IMR-90 (cell line): ENCODE measurements around the gene KDM3A. TPM values are rescaled to one million over a fixed set of nuclear protein-coding genes. Genes with fewer than 3 reads are reported as not detected.
A peak's percentile ranks its signal among the peaks of the same experiment; 100 is the strongest.

Experiments used
- ATAC-seq: fragments of 200-7000 bp; cut with Tn5 transposase; 2 replicates; pipeline ENCODE4 v1.9.1; 2020; ENCODE audit warnings: low read depth, mild to moderate bottlenecking, moderate library complexity
- BruUV-seq: library from RNA; stranded (reverse); fragments of 400-500 nt; replicated peaks from 2 replicates; lab custom pipeline; 2021; lab: Mats Ljungman, UMichigan
- CTCF ChIA-PET: fragments of 300-600 bp; formaldehyde crosslinking; extraction: SDS; loops from one replicate; lab custom pipeline; 2021; ENCODE audit warnings: antibody characterized with exemption; lab: Yijun Ruan, JAX
- POLR2A ChIA-PET: fragments of 300-600 bp; sonication (Branson Sonifier 250); formaldehyde crosslinking; loops from one replicate; lab custom pipeline; 2022; ENCODE audit warnings: antibody characterized with exemption; ENCODE audit not compliant: unreplicated experiment; lab: Charles Lee
- DNase-seq: peaks from one replicate; pipeline ENCODE4 v3.0.0; 2013
- H2AFZ ChIP-seq: replicated peaks from 2 replicates; pipeline ENCODE3; 2013; ENCODE audit warnings: low read length, mild to moderate bottlenecking; ENCODE audit not compliant: poor library complexity
- H2AK5ac ChIP-seq: 2 replicates; pipeline ENCODE4 v1.6.1; 2013; ENCODE audit warnings: low read depth, low read length, inconsistent platforms
- H2AK9ac ChIP-seq: replicated peaks from 2 replicates; pipeline ENCODE3; 2013; ENCODE audit warnings: mild to moderate bottlenecking, low read depth, low read length, moderate library complexity; ENCODE audit not compliant: poor library complexity
- H2BK120ac ChIP-seq: 2 replicates; pipeline ENCODE4 v1.6.1; 2013; ENCODE audit warnings: low read depth, low read length, inconsistent platforms
- H2BK15ac ChIP-seq: 3 replicates; pipeline ENCODE4 v1.6.1; 2013; ENCODE audit warnings: low read depth, low read length, inconsistent platforms
- H2BK20ac ChIP-seq: 2 replicates; pipeline ENCODE4 v1.6.1; 2013; ENCODE audit warnings: low read depth, mild to moderate bottlenecking, inconsistent platforms, low read length, moderate library complexity
- H2BK5ac ChIP-seq: 2 replicates; pipeline ENCODE4 v1.6.1; 2013; ENCODE audit warnings: mild to moderate bottlenecking, low read depth, low read length, inconsistent platforms; ENCODE audit not compliant: poor library complexity, severe bottlenecking
- H3K14ac ChIP-seq: replicated peaks from 2 replicates; pipeline ENCODE4 v1.6.1; 2013; ENCODE audit warnings: low read depth, low read length, inconsistent platforms
- H3K18ac ChIP-seq: 2 replicates; pipeline ENCODE4 v1.6.1; 2013; ENCODE audit warnings: low read depth, low read length, control low read depth
- H3K23ac ChIP-seq: 2 replicates; pipeline ENCODE4 v1.6.1; 2013; ENCODE audit warnings: low read depth, low read length, inconsistent platforms
- H3K27ac ChIP-seq: 2 replicates; pipeline ENCODE4 v1.5.1; 2013; ENCODE audit warnings: mild to moderate bottlenecking, control low read depth, low read length; ENCODE audit not compliant: insufficient read depth
- H3K27me3 ChIP-seq: 2 replicates; pipeline ENCODE4 v1.6.1; 2013; ENCODE audit warnings: low read length; ENCODE audit not compliant: control insufficient read depth, insufficient read depth
- H3K36me3 ChIP-seq: 2 replicates; pipeline ENCODE4 v1.6.1; 2013; ENCODE audit warnings: low read length, mixed read lengths; ENCODE audit not compliant: control insufficient read depth, insufficient read depth
- H3K4ac ChIP-seq: 2 replicates; pipeline ENCODE4 v1.6.1; 2013; ENCODE audit warnings: low read depth, low read length, inconsistent platforms
- H3K4me1 ChIP-seq: 2 replicates; pipeline ENCODE4 v1.6.1; 2013; ENCODE audit warnings: low read length, mixed read lengths; ENCODE audit not compliant: control insufficient read depth, insufficient read depth
- H3K4me2 ChIP-seq: 2 replicates; pipeline ENCODE4 v1.6.1; 2013; ENCODE audit warnings: low read depth, mild to moderate bottlenecking, control low read depth, low read length, moderate library complexity
- H3K4me3 ChIP-seq: 2 replicates; pipeline ENCODE4 v1.5.1; 2013; ENCODE audit warnings: low read depth, mild to moderate bottlenecking, control low read depth, low read length, moderate library complexity; ENCODE audit not compliant: insufficient read depth
- H3K56ac ChIP-seq: 2 replicates; pipeline ENCODE4 v1.6.1; 2013; ENCODE audit warnings: low read length, inconsistent platforms; ENCODE audit not compliant: insufficient read depth; ENCODE audit errors: extremely low read depth
- H3K79me1 ChIP-seq, 2 experiments: 2 replicates each; pipeline ENCODE4 v1.6.1; 2013; ENCODE audit warnings: low read length in 2 of 2, inconsistent platforms in 1 of 2, low read depth in 1 of 2
- H3K9ac ChIP-seq: 2 replicates; pipeline ENCODE4 v1.6.1; 2013; ENCODE audit warnings: low read depth, low read length, control low read depth
- H3K9me1 ChIP-seq: 2 replicates; pipeline ENCODE4 v1.6.1; 2013; ENCODE audit warnings: low read length, inconsistent platforms; ENCODE audit not compliant: insufficient read depth
- H3K9me3 ChIP-seq: 2 replicates; pipeline ENCODE4 v1.6.1; 2013; ENCODE audit warnings: low read length; ENCODE audit not compliant: control insufficient read depth, insufficient read depth
- H4K20me1 ChIP-seq: 2 replicates; pipeline ENCODE4 v1.6.1; 2013; ENCODE audit warnings: low read length, inconsistent platforms; ENCODE audit not compliant: insufficient read depth
- H4K5ac ChIP-seq: 2 replicates; pipeline ENCODE4 v1.6.1; 2013; ENCODE audit warnings: mild to moderate bottlenecking, low read depth, low read length, control low read depth
- H4K8ac ChIP-seq, 2 experiments: 2 replicates each; pipeline ENCODE4 v1.6.1; 2013; ENCODE audit warnings: low read depth in 2 of 2, low read length in 2 of 2, control low read depth in 1 of 2, inconsistent platforms in 1 of 2
- H4K91ac ChIP-seq: 2 replicates; pipeline ENCODE4 v1.6.1; 2013; ENCODE audit warnings: low read depth, low read length, inconsistent platforms; ENCODE audit not compliant: insufficient read depth
- MXI1 ChIP-seq: IDR thresholded peaks from 2 replicates; pipeline ENCODE4 v1.6.1; 2012; ENCODE audit warnings: low read depth, mild to moderate bottlenecking, low read length, moderate library complexity, borderline replicate concordance
- POLR2A ChIP-seq: IDR thresholded peaks from 2 replicates; pipeline ENCODE4 v1.6.1; 2012; ENCODE audit warnings: mild to moderate bottlenecking, low read depth, low read length
- WGBS, 2 experiments: methylation state at CpG; one replicate each; pipeline versions ENCODE4 v1.1.5 to v1.1.7; 2013; ENCODE audit warnings: missing lambda C conversion rate in 2 of 2; ENCODE audit not compliant: insufficient read length in 1 of 2; ENCODE audit errors: extremely low coverage in 2 of 2; 5-methylcytosine and 5-hydroxymethylcytosine counted together
- dilution Hi-C: fragments of 300-500 bp; cut with HindIII; formaldehyde crosslinking; loops from one replicate; pipeline ENCODE4 v1.14.3; 2018; ENCODE audit warnings: low sequenced_read_pairs; ENCODE audit not compliant: unreplicated experiment
- in situ Hi-C: fragments of 300-500 bp; cut with MboI; formaldehyde crosslinking; loops from 3 replicates; pipeline ENCODE4 v1.14.3; 2019; ENCODE audit warnings: low sequenced_read_pairs, inconsistent platforms, mixed read lengths
- intact Hi-C: fragments of 100-400 bp; cut with micrococcal nuclease; formaldehyde crosslinking; loops from 2 replicates; pipeline ENCODE4 v1.10.0; 2022
- polyA plus RNA-seq, 3 experiments: library from polyadenylated mRNA; depleted of rRNA; stranded (reverse); fragments of >200 nt; gene quantifications; 2 replicates each; pipeline ENCODE4 v1.2.3, GENCODE V29; 2012; ENCODE audit warnings: low replicate concordance in 1 of 3
- total RNA-seq: library from RNA; depleted of rRNA; stranded (reverse); fragments of >200 nt; gene quantifications from 2 replicates; pipeline ENCODE4 v1.2.3, GENCODE V29; 2012

The KDM3A gene
- total and polyA plus RNA-seq, 2 of the 4 experiments (the other 2 are of a cell fraction), result 24.8 to 33.3 TPM

DNA sequence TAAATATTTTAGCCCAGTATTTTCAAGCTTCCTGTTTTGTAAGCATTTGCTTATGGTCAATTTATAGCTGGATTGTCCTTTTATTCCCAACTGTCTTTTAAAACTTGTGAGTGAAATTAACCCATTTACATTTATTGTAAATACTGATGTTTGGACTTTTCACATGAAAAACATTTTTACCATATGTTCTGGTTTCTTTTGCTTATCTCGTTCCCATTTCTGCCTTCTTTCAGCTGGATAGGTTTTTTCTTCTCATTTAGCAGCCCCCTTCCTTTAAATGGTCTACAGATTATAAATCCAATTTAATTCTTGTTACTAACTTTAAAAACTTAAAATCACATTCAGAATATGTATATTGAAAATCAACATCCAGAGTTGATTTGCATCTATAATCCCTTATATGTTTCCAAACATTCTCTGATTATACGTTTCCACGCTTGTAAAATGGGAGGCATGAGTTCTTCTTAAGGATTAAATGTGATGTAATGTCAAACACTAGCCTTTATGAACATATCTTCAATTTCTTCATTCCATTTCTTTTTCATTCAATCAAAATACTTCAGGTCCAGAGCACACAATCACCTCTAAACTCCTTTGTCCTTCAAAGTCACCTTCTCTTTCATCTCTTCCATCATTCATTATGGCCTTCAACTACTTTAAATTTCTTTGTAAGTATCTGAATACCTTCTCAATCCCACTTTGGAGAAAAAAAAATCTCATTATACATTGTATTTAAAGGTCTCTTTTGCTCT lies 1.1 kb upstream of the KDM3A start (continued):
- no peak for TF ChIP-seq MXI1

GRCh38 chr2:86441392-86441881 lies 266 bp downstream of the KDM3A start:
- WGBS, 2 experiments, result 0% methylated on average over 13 of the region's 59 CpGs; no CpG with 5 or more reads in 1 of the 2 experiments
- peak overlapping the region; percentile 75; the same call in 1 of the 2 replicates for H3K23ac ChIP-seq
- H3K4ac ChIP-seq, result peak overlapping the region; percentile 77
- H3K79me1 ChIP-seq, result peaks cover 0 to 41% of the 10 kb centered on the region in 2 experiments; a peak in 2 of 4 replicates
- no peak overlapping the region for H4K5ac ChIP-seq
- no peak overlapping the region; the same call in 1 of the 2 replicates for H3K56ac ChIP-seq
- no peak for ATAC-seq
- no peak overlapping the region; a peak in 1 of 4 replicates for H4K8ac ChIP-seq
- CTCF ChIA-PET, result interaction anchor here (0.6 kb wide), 1 partner anchor 8 kb away, joined by 3 read pairs; no protein-coding TSS in a partner anchor
- DNase-seq, result no peak
- H2BK120ac ChIP-seq, result no peak overlapping the region
- peak overlapping the region; percentile 85 for H2AFZ ChIP-seq
- H3K4me2 ChIP-seq, result no peak overlapping the region
- H4K91ac ChIP-seq, result peak overlapping the region; percentile 71; the same call in 1 of the 2 replicates
- H3K18ac ChIP-seq, result no peak overlapping the region
- H3K36me3 ChIP-seq, result peaks cover 13% of the 10 kb centered on the region
- H3K9me1 ChIP-seq, result no peaks in the 10 kb centered on the region; the same call in 1 of the 2 replicates
- peak overlapping the region; percentile 97 for H3K4me3 ChIP-seq
- in situ Hi-C loops, result no loop called here
- peak overlapping the region; percentile 85 for H3K9ac ChIP-seq
- no peak overlapping the region; the same call in 1 of the 2 replicates for H3K14ac ChIP-seq
- H2BK15ac ChIP-seq, result no peak overlapping the region
- no TSS peak for BruUV-seq
- H4K20me1 ChIP-seq, result peaks cover 44% of the 10 kb centered on the region
- no peaks in the 10 kb centered on the region for H3K9me3 ChIP-seq
- intact Hi-C loops, result loop anchor here (1.0 to 5.0 kb wide), 3 partner anchors 36 to 182 kb away; partner anchors contain the start of genes CHMP3 and RNF103
- dilution Hi-C loops, result no loop called here
- peak overlapping the region; percentile 84 for H2AK9ac ChIP-seq
- TF ChIP-seq MXI1 (no peak), POLR2A (peak; percentile 95)
- 0 out of 2 replicates have a peak, but pooled peaks cover 3% of the 10 kb centered on the region for H3K4me1 ChIP-seq
- H2BK20ac ChIP-seq, result no peak overlapping the region
- peak overlapping the region; percentile 72 for H2BK5ac ChIP-seq
- POLR2A ChIA-PET, result interaction anchor here (0.6 to 0.7 kb wide), 2 partner anchors 121 to 140 kb away, joined by 3 to 5 read pairs; no protein-coding TSS in a partner anchor
- H2AK5ac ChIP-seq, result peak overlapping the region; percentile 46; the same call in 1 of the 2 replicates
- H3K27me3 ChIP-seq, result no peaks in the 10 kb centered on the region
- peak overlapping the region; percentile 89 for H3K27ac ChIP-seq
